Parathyroid adenoma (tissue), 2 donors: ENCODE results near the gene MICU2.

Experiments
- H2AFZ ChIP-seq: fragments of 300-600 bp; sonication (generic); one replicate; pipeline ENCODE4 v1.7.0; 2017; ENCODE audit warnings: antibody characterized with exemption, mild to moderate bottlenecking
- H3K27ac ChIP-seq: fragments of 300-600 bp; sonication (generic); one replicate; pipeline ENCODE4 v1.7.0; 2017
- H3K27me3 ChIP-seq: fragments of 300-600 bp; sonication (generic); one replicate; pipeline ENCODE4 v1.7.0; 2017; ENCODE audit warnings: low read length; ENCODE audit not compliant: control insufficient read depth, insufficient read depth
- H3K36me3 ChIP-seq: fragments of 300-600 bp; sonication (generic); one replicate; pipeline ENCODE4 v1.7.0; 2017; ENCODE audit warnings: low read length; ENCODE audit not compliant: control insufficient read depth, insufficient read depth
- H3K4me1 ChIP-seq: fragments of 300-600 bp; sonication (generic); one replicate; pipeline ENCODE4 v1.7.0; 2017; ENCODE audit warnings: control low read depth
- H3K4me2 ChIP-seq: fragments of 300-600 bp; sonication (generic); one replicate; pipeline ENCODE4 v1.7.0; 2017; ENCODE audit warnings: low read length
- H3K4me3 ChIP-seq: fragments of 300-600 bp; sonication (generic); one replicate; pipeline ENCODE4 v1.7.0; 2017; ENCODE audit warnings: low read depth, low read length
- H3K79me2 ChIP-seq: fragments of 300-600 bp; sonication (generic); one replicate; pipeline ENCODE4 v1.7.0; 2017; ENCODE audit warnings: control low read depth
- H3K9ac ChIP-seq: fragments of 300-600 bp; sonication (generic); one replicate; pipeline ENCODE4 v1.7.0; 2017; ENCODE audit warnings: mild to moderate bottlenecking
- H3K9me3 ChIP-seq: fragments of 300-600 bp; sonication (generic); one replicate; pipeline ENCODE4 v1.7.0; 2017; ENCODE audit warnings: low read length; ENCODE audit not compliant: control insufficient read depth
- TF ChIP-seq, protein P1 (sequence below): fragments of 300-600 bp; sonication (generic); IDR thresholded peaks from one replicate; pipeline ENCODE4 v1.7.0; 2017; ENCODE audit warnings: antibody characterized with exemption, mild to moderate bottlenecking
- donor health status: primary hyperparathyroidism.

The MICU2 gene

DNA sequence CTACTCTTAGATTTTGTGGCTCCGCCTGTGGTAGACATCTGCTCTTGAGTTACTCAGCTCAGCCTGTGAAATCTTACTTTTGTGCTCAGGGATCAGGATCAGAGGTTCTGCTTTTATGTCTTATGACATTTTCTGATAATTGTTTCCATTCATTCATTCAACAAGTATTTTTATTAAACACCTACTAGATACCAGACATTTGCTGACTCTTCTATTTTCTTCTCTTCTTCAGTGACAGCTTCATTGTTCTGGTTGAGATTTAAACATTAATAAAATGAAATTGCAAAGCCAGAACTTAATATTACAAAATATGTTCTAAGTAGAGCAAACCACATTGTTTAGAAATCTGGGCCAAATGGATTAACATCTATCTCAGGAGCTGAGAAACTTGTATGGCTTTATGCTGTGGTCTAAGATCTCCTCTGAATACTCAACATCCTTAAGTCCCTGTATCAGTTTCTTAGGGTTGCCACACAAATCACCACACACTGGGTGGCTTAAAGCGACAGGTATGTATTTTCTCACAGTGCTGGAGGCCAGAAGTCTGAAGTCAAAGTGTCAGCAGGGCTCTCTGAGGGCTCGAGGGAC is 15.8 kb upstream of the MICU2 start:
- no peak overlapping the region for H3K4me2 ChIP-seq
- no peaks in the 10 kb centered on the region for H3K27me3 ChIP-seq
- no peak overlapping the region for H3K27ac ChIP-seq
- no peak overlapping the region for H3K4me3 ChIP-seq
- H3K9me3 ChIP-seq: no peaks in the 10 kb centered on the region
- no peak overlapping the region for H3K9ac ChIP-seq
- no peaks in the 10 kb centered on the region for H3K79me2 ChIP-seq
- no peaks in the 10 kb centered on the region for H3K4me1 ChIP-seq
- no peak overlapping the region for H2AFZ ChIP-seq
- TF ChIP-seq, protein P1, sequence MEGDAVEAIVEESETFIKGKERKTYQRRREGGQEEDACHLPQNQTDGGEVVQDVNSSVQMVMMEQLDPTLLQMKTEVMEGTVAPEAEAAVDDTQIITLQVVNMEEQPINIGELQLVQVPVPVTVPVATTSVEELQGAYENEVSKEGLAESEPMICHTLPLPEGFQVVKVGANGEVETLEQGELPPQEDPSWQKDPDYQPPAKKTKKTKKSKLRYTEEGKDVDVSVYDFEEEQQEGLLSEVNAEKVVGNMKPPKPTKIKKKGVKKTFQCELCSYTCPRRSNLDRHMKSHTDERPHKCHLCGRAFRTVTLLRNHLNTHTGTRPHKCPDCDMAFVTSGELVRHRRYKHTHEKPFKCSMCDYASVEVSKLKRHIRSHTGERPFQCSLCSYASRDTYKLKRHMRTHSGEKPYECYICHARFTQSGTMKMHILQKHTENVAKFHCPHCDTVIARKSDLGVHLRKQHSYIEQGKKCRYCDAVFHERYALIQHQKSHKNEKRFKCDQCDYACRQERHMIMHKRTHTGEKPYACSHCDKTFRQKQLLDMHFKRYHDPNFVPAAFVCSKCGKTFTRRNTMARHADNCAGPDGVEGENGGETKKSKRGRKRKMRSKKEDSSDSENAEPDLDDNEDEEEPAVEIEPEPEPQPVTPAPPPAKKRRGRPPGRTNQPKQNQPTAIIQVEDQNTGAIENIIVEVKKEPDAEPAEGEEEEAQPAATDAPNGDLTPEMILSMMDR: no peak
- H3K36me3 ChIP-seq: no peaks in the 10 kb centered on the region

DNA sequence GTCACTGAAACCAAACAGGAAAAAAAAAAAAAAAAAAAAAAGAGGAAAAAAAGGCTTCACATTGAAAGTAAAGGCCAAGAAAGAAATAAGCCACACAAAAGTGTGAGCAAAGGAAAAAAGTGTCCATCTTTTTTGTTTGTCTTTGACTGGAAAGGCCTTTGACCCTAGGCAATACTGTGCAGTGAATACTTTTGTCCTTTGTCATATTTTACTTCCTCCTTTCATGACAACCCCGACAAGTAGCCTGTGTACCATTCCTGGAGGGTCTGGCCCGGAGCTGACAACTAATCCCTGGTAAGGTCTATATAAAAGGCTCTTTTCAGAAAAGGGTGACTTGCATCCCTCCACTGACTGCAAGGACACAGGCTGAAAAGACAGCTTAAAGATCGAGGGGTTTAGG is 12.9 kb upstream of the MICU2 start:
- no peak overlapping the region for H3K9ac ChIP-seq
- H2AFZ ChIP-seq: no peak overlapping the region
- no peaks in the 10 kb centered on the region for H3K79me2 ChIP-seq
- TF ChIP-seq, protein P1: no peak
- no peak overlapping the region for H3K4me3 ChIP-seq
- H3K27ac ChIP-seq: no peak overlapping the region
- no peaks in the 10 kb centered on the region for H3K36me3 ChIP-seq
- no peaks in the 10 kb centered on the region for H3K27me3 ChIP-seq
- no peak overlapping the region for H3K4me2 ChIP-seq
- H3K9me3 ChIP-seq: no peaks in the 10 kb centered on the region
- H3K4me1 ChIP-seq: no peaks in the 10 kb centered on the region

DNA sequence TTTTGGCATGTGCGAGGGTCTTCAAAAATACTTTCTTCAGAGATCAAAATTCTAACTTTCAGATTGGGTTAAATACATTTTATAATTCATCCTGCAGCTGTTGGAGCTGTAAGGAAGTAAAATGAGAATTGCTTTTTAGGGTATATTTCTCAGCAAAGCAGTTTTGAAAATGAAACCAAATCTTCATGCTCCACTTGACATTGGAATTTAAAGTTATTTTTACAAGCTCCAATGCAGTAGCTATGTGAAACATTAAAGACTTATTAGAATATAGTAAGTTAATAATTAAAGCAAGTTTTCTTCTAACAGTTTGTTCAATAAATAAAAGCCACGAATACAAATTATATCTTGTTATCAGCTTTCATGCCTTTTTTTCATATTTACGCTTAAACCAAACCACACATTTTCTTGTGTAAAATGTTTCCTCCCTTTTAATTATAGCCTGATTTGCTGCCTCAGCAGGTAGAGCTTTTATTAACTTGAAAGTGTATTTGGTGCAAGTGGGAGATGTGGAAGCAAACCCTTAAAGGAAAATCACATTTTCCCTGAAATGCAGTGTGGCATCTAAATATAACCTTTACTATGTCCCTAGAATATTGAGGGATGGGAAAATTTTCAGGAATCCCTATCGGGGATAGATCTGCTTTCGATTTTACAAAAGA is 12.4 kb upstream of the MICU2 start:
- H3K4me1 ChIP-seq: no peaks in the 10 kb centered on the region
- no peak overlapping the region for H3K9ac ChIP-seq
- no peak overlapping the region for H3K4me3 ChIP-seq
- no peaks in the 10 kb centered on the region for H3K79me2 ChIP-seq
- TF ChIP-seq, protein P1: no peak
- H3K27me3 ChIP-seq: no peaks in the 10 kb centered on the region
- no peaks in the 10 kb centered on the region for H3K36me3 ChIP-seq
- no peaks in the 10 kb centered on the region for H3K9me3 ChIP-seq
- H3K27ac ChIP-seq: no peak overlapping the region
- H3K4me2 ChIP-seq: no peak overlapping the region
- H2AFZ ChIP-seq: no peak overlapping the region

DNA sequence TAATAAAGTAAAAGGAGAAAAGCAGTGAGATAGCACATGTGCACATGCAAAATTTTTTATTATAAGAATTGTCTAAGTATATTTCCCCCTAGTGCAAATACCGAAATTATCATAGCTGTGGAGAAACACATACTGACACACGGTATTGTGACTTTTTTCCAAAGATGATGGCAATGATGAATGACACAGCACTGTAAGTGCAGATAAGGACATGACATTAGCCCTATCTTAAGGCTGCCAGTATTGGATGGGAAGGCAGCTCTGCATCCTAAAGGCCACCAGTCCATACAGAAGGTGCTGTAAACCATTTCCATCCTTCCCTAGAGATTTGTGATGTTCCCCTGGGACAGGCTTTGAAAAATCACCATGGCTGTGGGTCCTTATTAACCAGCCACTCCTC is 11.5 kb upstream of the MICU2 start:
- Histone ChIP-seq H3K27ac (no peak overlapping the region), H2AFZ (no peak overlapping the region), H3K79me2 (no peaks in the 10 kb centered on the region), H3K36me3 (no peaks in the 10 kb centered on the region), H3K27me3 (no peaks in the 10 kb centered on the region), H3K9me3 (no peaks in the 10 kb centered on the region), H3K9ac (no peak overlapping the region), H3K4me2 (no peak overlapping the region), H3K4me1 (no peaks in the 10 kb centered on the region), H3K4me3 (no peak overlapping the region)
- TF ChIP-seq, protein P1: no peak

DNA sequence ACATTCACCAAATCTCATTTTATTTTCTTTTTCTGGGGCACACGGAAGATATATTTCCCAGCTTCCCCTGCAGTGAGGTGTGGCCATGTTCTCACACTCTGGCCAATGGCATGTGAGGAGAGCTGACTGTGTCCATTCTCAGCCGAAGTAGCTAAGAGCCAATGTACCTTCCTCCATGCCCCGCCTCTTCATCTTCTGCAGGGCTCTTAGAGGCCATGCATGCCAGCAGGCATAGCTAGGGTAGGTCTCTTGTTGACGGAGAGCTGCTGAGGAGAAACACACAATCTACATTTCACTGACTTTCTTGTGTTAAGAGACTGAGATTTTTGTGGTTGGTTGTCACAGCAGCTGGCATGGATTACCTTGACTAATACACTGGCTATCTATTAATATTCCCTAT is 9.8 kb upstream of the MICU2 start:
- no peak overlapping the region for H3K9ac ChIP-seq
- H3K36me3 ChIP-seq: no peaks in the 10 kb centered on the region
- no peaks in the 10 kb centered on the region for H3K9me3 ChIP-seq
- no peaks in the 10 kb centered on the region for H3K79me2 ChIP-seq
- no peak overlapping the region for H2AFZ ChIP-seq
- H3K4me2 ChIP-seq: no peak overlapping the region
- H3K27me3 ChIP-seq: no peaks in the 10 kb centered on the region
- H3K27ac ChIP-seq: no peak overlapping the region
- no peaks in the 10 kb centered on the region for H3K4me1 ChIP-seq
- H3K4me3 ChIP-seq: no peak overlapping the region
- TF ChIP-seq, protein P1: no peak
